Nephron (organoid): ENCODE data around the gene R3HDM2.

Experiments used
- H3K27ac Mint-ChIP-seq, 3 experiments: 2 replicates each; pipeline ENCODE4 v1.8.0; 2020; ENCODE audit warnings: mixed read lengths in 3 of 3, mild to moderate bottlenecking in 2 of 3, moderate library complexity in 1 of 3
- H3K27me3 Mint-ChIP-seq: 2 replicates; pipeline ENCODE4 v1.8.0; 2021; ENCODE audit warnings: low read depth, mild to moderate bottlenecking, moderate library complexity, mixed read lengths
- H3K36me3 Mint-ChIP-seq: 2 replicates; pipeline ENCODE4 v1.8.0; 2020; ENCODE audit warnings: low read depth, mixed read lengths
- H3K4me1 Mint-ChIP-seq: 2 replicates; pipeline ENCODE4 v1.8.0; 2020; ENCODE audit warnings: mixed read lengths
- H3K4me3 Mint-ChIP-seq, 3 experiments: 2 replicates each; pipeline ENCODE4 v1.8.0; 2020; ENCODE audit warnings: mild to moderate bottlenecking in 3 of 3, mixed read lengths in 3 of 3, moderate library complexity in 2 of 3
- H3K9me3 Mint-ChIP-seq: 2 replicates; pipeline ENCODE4 v1.8.0; 2020; ENCODE audit warnings: mixed read lengths
- CTCF ChIP-seq, 3 experiments: fragments of 200-600 bp; sonication (generic); IDR thresholded peaks; one replicate each; pipeline ENCODE4 v1.5.0; 2021; ENCODE audit warnings: antibody characterized with exemption in 3 of 3; ENCODE audit not compliant: unreplicated experiment in 3 of 3

R3HDM2 gene

DNA sequence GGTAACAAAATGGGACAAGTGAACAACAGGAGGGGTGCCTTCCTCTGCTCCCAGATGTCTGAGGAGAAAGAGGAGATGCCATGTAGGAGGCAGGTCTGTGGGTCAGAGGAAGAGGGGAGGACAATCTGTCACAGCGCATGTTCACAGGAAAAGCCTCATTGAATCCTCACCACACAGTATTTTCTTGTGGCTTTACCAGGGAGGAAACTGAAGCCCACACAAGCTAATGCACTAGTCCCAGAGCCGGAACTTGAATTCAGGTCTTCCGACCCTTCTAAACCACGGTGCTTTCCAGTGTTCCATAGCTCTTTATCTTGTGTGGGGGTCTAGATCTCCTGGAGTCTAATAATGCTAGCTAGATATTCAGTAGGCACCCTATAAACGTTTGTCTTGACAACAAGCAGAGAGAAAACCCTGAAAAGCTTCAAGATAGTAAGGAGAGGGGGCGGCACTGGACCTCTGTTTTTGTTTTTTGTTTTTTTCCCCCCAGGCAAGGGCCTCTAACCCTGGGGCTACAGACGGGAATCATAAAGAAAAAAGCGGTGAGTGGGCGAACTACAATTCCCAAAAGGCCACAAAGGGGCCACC lies 201.7 kb downstream of the R3HDM2 start:
- H3K27me3 Mint-ChIP-seq, result peaks cover 35% of the 10 kb centered on the region
- peak overlapping the region; percentile 89 to 97 (median 96) for H3K27ac Mint-ChIP-seq
- peaks cover 21% of the 10 kb centered on the region for H3K36me3 Mint-ChIP-seq
- peaks cover 55% of the 10 kb centered on the region for H3K4me1 Mint-ChIP-seq
- peak overlapping the region; percentile 96 to 99 (median 96) for H3K4me3 Mint-ChIP-seq
- peak in 2 of 3 experiments; percentile 14 to 31 for TF ChIP-seq CTCF (IDR thresholded peaks at IDR 0.05; ENCODE audit: unreplicated experiment in 3 of 3)
- H3K9me3 Mint-ChIP-seq, result no peaks in the 10 kb centered on the region

DNA sequence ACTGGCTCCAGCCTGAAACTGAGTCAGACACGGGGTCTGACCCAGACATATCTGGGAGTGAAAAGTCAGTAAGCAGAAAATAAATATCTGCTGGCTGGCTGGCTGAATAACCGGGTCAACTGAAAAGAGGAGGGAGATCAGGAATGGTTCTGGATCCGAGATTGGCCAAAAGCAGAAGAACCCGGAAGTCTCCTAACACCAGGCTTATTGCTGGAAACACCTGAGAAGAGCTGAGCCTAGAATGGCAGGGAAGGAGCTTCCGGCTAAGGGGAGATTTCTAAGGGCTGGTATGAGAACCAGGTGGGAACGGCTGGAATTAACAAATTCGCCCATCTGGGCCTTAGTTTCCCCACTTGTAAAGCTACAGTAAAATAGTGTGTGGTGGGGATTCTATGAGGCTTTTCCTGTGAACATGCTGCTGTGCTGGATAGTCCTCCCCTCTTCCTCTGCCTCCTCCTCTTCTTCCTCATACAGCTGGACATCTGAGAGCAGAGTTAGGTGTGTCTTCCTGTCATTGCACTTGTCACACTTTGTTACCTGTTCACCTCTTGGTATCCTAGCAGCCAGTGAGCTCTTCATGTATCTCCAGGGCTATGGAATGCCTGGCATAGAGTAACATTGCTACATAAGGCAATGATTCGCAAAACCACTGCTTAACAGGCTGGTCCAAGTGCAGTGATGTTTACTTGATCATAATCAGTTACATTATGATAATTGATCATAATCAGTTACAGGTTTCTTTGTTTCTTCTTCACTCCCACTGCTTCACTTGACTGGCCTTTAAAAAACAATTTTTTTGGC lies 203.3 kb downstream of the R3HDM2 start:
- Mint-ChIP-seq H3K4me1 (peaks cover 66% of the 10 kb centered on the region), H3K27ac (peak overlapping the region in 2 of 3 experiments; percentile 5 to 16), H3K9me3 (no peaks in the 10 kb centered on the region), H3K36me3 (peaks cover 6% of the 10 kb centered on the region), H3K4me3 (peak overlapping the region; percentile 55 to 76 (median 63)), H3K27me3 (peaks cover 51% of the 10 kb centered on the region)
- TF ChIP-seq CTCF (IDR thresholded peaks at IDR 0.05; ENCODE audit: unreplicated experiment in 3 of 3), result no peak

DNA sequence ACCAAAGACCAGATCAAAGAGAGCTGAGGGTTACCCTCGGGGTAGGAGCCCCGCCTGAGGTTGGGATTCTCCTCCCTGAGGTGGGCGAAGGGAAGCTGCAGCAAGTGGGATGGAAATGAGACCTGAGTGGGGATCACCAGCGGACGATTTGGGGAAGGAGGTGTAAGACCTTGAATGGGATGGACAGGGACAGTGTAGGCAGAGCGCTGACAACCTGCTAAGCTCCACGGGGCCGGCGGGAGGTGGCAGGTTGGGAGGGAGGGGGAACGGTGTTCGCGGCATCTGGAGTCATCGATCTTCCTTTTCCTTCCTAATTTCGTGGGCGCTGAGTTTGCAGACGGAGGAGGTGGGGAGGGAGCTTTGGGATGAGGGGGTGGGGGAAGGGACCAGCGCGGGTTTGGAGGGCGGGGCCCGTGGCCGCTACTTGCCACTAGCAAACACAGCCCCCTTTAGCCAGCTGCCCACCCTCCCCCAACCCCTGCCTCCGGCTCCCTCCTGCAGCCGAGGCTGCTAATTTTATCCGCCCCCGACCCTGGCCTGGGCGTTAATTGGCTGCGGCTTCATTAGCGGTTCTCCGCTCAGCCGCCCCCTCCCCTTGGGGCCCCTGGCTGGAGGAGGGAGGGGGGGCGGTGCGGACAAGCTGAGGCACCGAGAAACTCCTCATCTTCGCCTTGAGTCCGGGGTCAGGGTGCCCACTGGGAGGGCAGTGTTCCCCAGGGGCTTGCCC lies 204.1 kb downstream of the R3HDM2 start:
- H3K4me3 Mint-ChIP-seq, result peak overlapping the region; percentile 72 to 78 (median 76)
- peaks cover 70% of the 10 kb centered on the region for H3K4me1 Mint-ChIP-seq
- H3K27ac Mint-ChIP-seq, result peak overlapping the region; percentile 16 to 72 (median 16)
- H3K27me3 Mint-ChIP-seq, result peaks cover 58% of the 10 kb centered on the region
- TF ChIP-seq CTCF (IDR thresholded peaks at IDR 0.05; ENCODE audit: unreplicated experiment in 3 of 3), result no peak
- peaks cover under 1% of the 10 kb centered on the region for H3K36me3 Mint-ChIP-seq
- no peaks in the 10 kb centered on the region for H3K9me3 Mint-ChIP-seq

GRCh38 chr12:57225680-57226210 lies 205.1 kb downstream of the R3HDM2 start:
- Mint-ChIP-seq H3K9me3 (no peaks in the 10 kb centered on the region), H3K4me1 (peaks cover 72% of the 10 kb centered on the region), H3K36me3 (no peaks in the 10 kb centered on the region), H3K27me3 (peaks cover 67% of the 10 kb centered on the region), H3K4me3 (peak overlapping the region; percentile 19 to 24 (median 21)), H3K27ac (no peak overlapping the region)
- TF ChIP-seq CTCF (IDR thresholded peaks at IDR 0.05; ENCODE audit: unreplicated experiment in 3 of 3), result no peak

GRCh38 chr12:57224973-57225679 lies 205.7 kb downstream of the R3HDM2 start:
- peak; percentile 20 to 57 (median 45) for TF ChIP-seq CTCF (IDR thresholded peaks at IDR 0.05; ENCODE audit: unreplicated experiment in 3 of 3)
- H3K9me3 Mint-ChIP-seq, result no peaks in the 10 kb centered on the region
- no peaks in the 10 kb centered on the region for H3K36me3 Mint-ChIP-seq
- H3K27me3 Mint-ChIP-seq, result peaks cover 71% of the 10 kb centered on the region
- H3K4me3 Mint-ChIP-seq, result peak overlapping the region; percentile 19 to 24 (median 21)
- H3K27ac Mint-ChIP-seq, result no peak overlapping the region
- H3K4me1 Mint-ChIP-seq, result peaks cover 69% of the 10 kb centered on the region
